SK-N-SH (cell line): ENCODE results near the gene DYRK4. TPM values are rescaled to one million over a fixed set of nuclear protein-coding genes. Genes with fewer than 3 reads are reported as not detected.

ENCODE experiments used
- CTCF ChIA-PET: fragments of 300-600, 350-600 bp; formaldehyde crosslinking; extraction: SDS; loops from one replicate; lab custom pipeline; 2021; lab: Yijun Ruan, JAX
- POLR2A ChIA-PET: fragments of 350-600 bp; sonication (Branson Sonifier 250); formaldehyde crosslinking; extraction: SDS; loops from one replicate; lab custom pipeline; 2020; ENCODE audit warnings: antibody characterized with exemption, inconsistent platforms; lab: Yijun Ruan, JAX
- DNase-seq: peaks from one replicate; pipeline ENCODE4 v3.0.0; 2012
- H2AFZ ChIP-seq: fragments of 200-600 bp; sonication (generic); 2 replicates; pipeline ENCODE4 v1.8.1; 2016; ENCODE audit warnings: antibody characterized with exemption, mild to moderate bottlenecking, low read depth
- H3F3A ChIP-seq: fragments of 200-600 bp; sonication (generic); replicated peaks from 2 replicates; pipeline ENCODE3; 2016; ENCODE audit warnings: antibody characterized with exemption, mild to moderate bottlenecking; ENCODE audit not compliant: insufficient read depth
- H3K27ac ChIP-seq, 2 experiments: fragments of 200-500 bp in 1 of 2; fragments of 200-600 bp in 1 of 2; sonication (Bioruptor generic) in 1 of 2; sonication (generic), shearing (Covaris generic) in 1 of 2; 2 replicates each; pipeline versions ENCODE4 v1.5.1 to v1.6.1; 2014 to 2016; ENCODE audit warnings: low read depth in 2 of 2, inconsistent platforms in 1 of 2, low read length in 1 of 2, mild to moderate bottlenecking in 1 of 2, mixed read lengths in 1 of 2
- H3K27me3 ChIP-seq: fragments of 200-600 bp; sonication (generic), shearing (Covaris generic); 2 replicates; pipeline ENCODE4 v1.6.1; 2016; ENCODE audit warnings: mixed run types; ENCODE audit not compliant: insufficient read depth
- H3K36me3 ChIP-seq, 2 experiments: fragments of 200-500 bp in 1 of 2; fragments of 200-600 bp in 1 of 2; sonication (Bioruptor generic) in 1 of 2; sonication (generic) in 1 of 2; replicated peaks in 1 of 2; 2 replicates each; pipeline versions ENCODE3 to v1.5.1; 2014 to 2016; ENCODE audit warnings: low read length in 1 of 2, mild to moderate bottlenecking in 1 of 2; ENCODE audit not compliant: insufficient read depth in 2 of 2, control insufficient read depth in 1 of 2
- H3K4me1 ChIP-seq, 2 experiments: fragments of 200-500 bp in 1 of 2; fragments of 200-600 bp in 1 of 2; sonication (Bioruptor generic) in 1 of 2; sonication (generic), shearing (Covaris generic) in 1 of 2; 2 replicates each; pipeline versions ENCODE4 v1.5.1 to v1.6.1; 2014 to 2016; ENCODE audit warnings: low read depth in 1 of 2, low read length in 1 of 2, mixed run types in 1 of 2; ENCODE audit not compliant: insufficient read depth in 2 of 2, control insufficient read depth in 1 of 2
- H3K4me2 ChIP-seq: fragments of 200-600 bp; sonication (generic), shearing (Covaris generic); 2 replicates; pipeline ENCODE4 v1.6.1; 2017; ENCODE audit warnings: mixed run types
- H3K4me3 ChIP-seq, 2 experiments: fragments of 200-500 bp in 1 of 2; fragments of 200-600 bp in 1 of 2; sonication (Bioruptor generic) in 1 of 2; sonication (generic), shearing (Covaris generic) in 1 of 2; 2 replicates each; pipeline versions ENCODE4 v1.5.1 to v1.8.1; 2014 to 2016; ENCODE audit warnings: low read depth in 2 of 2, inconsistent platforms in 1 of 2, low read length in 1 of 2, mild to moderate bottlenecking in 1 of 2, mixed read lengths in 1 of 2, moderate library complexity in 1 of 2
- H3K79me2 ChIP-seq: fragments of 200-600 bp; sonication (generic); 2 replicates; pipeline ENCODE4 v1.8.1; 2017; ENCODE audit warnings: mild to moderate bottlenecking; ENCODE audit not compliant: insufficient read depth
- H3K9ac ChIP-seq: fragments of 200-600 bp; sonication (generic); 2 replicates; pipeline ENCODE4 v1.6.1; 2017; ENCODE audit warnings: mixed run types
- H3K9me2 ChIP-seq: fragments of 200-600 bp; sonication (generic); 2 replicates; pipeline ENCODE4 v1.6.1; 2017; ENCODE audit warnings: mixed run types
- H3K9me3 ChIP-seq: fragments of 200-600 bp; sonication (generic); 2 replicates; pipeline ENCODE4 v1.6.1; 2017; ENCODE audit warnings: mixed run types, mild to moderate bottlenecking, moderate library complexity
- H4K20me1 ChIP-seq: fragments of 200-600 bp; sonication (generic); 2 replicates; pipeline ENCODE4 v1.6.1; 2017; ENCODE audit warnings: mild to moderate bottlenecking, mixed run types; ENCODE audit not compliant: insufficient read depth
- EP300 ChIP-seq, 2 experiments: IDR thresholded peaks; 2 replicates each; pipeline versions ENCODE4 v1.4.0 to v1.6.1; 2012; ENCODE audit warnings: borderline replicate concordance in 1 of 2, low read depth in 1 of 2, low read length in 1 of 2
- EZH2phosphoT487 ChIP-seq: fragments of 200-600 bp; sonication (generic); IDR thresholded peaks from 2 replicates; pipeline ENCODE4 v1.6.1; 2017; ENCODE audit warnings: low read depth, mixed run types, mild to moderate bottlenecking, antibody characterized with exemption, moderate library complexity, borderline replicate concordance
- FOSL2 ChIP-seq: IDR thresholded peaks from 2 replicates; pipeline ENCODE4 v1.4.0; 2012; ENCODE audit warnings: low read depth, mild to moderate bottlenecking, moderate library complexity, borderline replicate concordance
- GABPA ChIP-seq: IDR thresholded peaks from 2 replicates; pipeline ENCODE4 v1.4.0; 2012; ENCODE audit warnings: low read depth, mild to moderate bottlenecking
- GATA2 ChIP-seq: sonication (generic); formaldehyde crosslinking; IDR thresholded peaks from 2 replicates; pipeline ENCODE4 v1.5.0; 2020; ENCODE audit warnings: mild to moderate bottlenecking, missing genetic modification reagents
- IRF3 ChIP-seq: fragments of 150-350 bp; IDR thresholded peaks from 2 replicates; pipeline ENCODE4 v1.6.1; 2016; ENCODE audit warnings: mild to moderate bottlenecking, low read depth, low read length
- JUND ChIP-seq: IDR thresholded peaks from 2 replicates; pipeline ENCODE4 v1.4.0; 2012
- MAX ChIP-seq: IDR thresholded peaks from 2 replicates; pipeline ENCODE4 v1.4.0; 2012; ENCODE audit warnings: low read depth
- MEF2A ChIP-seq: IDR thresholded peaks from 2 replicates; pipeline ENCODE4 v1.4.0; 2012; ENCODE audit warnings: low read depth, borderline replicate concordance
- MXI1 ChIP-seq: IDR thresholded peaks from 2 replicates; pipeline ENCODE4 v1.6.1; 2012; ENCODE audit warnings: mild to moderate bottlenecking, low read depth, low read length, improper control_type of control experiment
- NFIC ChIP-seq: IDR thresholded peaks from 2 replicates; pipeline ENCODE4 v1.4.0; 2012; ENCODE audit warnings: borderline replicate concordance
- NRF1 ChIP-seq: IDR thresholded peaks from 2 replicates; pipeline ENCODE4 v1.6.1; 2012; ENCODE audit warnings: low read depth, mild to moderate bottlenecking, low read length
- PBX3 ChIP-seq: IDR thresholded peaks from 2 replicates; pipeline ENCODE4; 2012
- POLR2AphosphoS5 ChIP-seq: IDR thresholded peaks from 2 replicates; pipeline ENCODE4 v1.6.1; 2012; ENCODE audit warnings: low read depth, low read length
- RAD21 ChIP-seq: IDR thresholded peaks from 2 replicates; pipeline ENCODE4 v1.6.1; 2012; ENCODE audit warnings: mild to moderate bottlenecking, low read length
- RCOR1 ChIP-seq: fragments of 150-350 bp; IDR thresholded peaks from 2 replicates; pipeline ENCODE4 v1.6.1; 2017; ENCODE audit warnings: antibody characterized with exemption, low read length
- RFX5 ChIP-seq: IDR thresholded peaks from 2 replicates; pipeline ENCODE4 v1.6.1; 2012; ENCODE audit warnings: mild to moderate bottlenecking, improper control_type of control experiment, low read length
- RXRA ChIP-seq: IDR thresholded peaks from 2 replicates; pipeline ENCODE4 v1.4.0; 2012; ENCODE audit warnings: low read depth, mild to moderate bottlenecking, borderline replicate concordance
- SIN3A ChIP-seq: IDR thresholded peaks from 2 replicates; pipeline ENCODE4 v1.6.1; 2012; ENCODE audit warnings: low read depth, mild to moderate bottlenecking, low read length, moderate library complexity, borderline replicate concordance
- SMC3 ChIP-seq: IDR thresholded peaks from 2 replicates; pipeline ENCODE4 v1.6.1; 2012; ENCODE audit warnings: low read depth, low read length, improper control_type of control experiment
- TEAD4 ChIP-seq: IDR thresholded peaks from 2 replicates; pipeline ENCODE4 v1.4.0; 2012; ENCODE audit warnings: mild to moderate bottlenecking, borderline replicate concordance; ENCODE audit not compliant: insufficient read depth
- USF2 ChIP-seq: fragments of 150-350 bp; IDR thresholded peaks from 2 replicates; pipeline ENCODE4 v1.6.1; 2017; ENCODE audit warnings: antibody characterized with exemption, low read length, low read depth, borderline replicate concordance
- YY1 ChIP-seq: IDR thresholded peaks from 2 replicates; pipeline ENCODE4 v1.4.0; 2012; ENCODE audit warnings: low read depth, mild to moderate bottlenecking
- WGBS: methylation state at CpG from one replicate; pipeline ENCODE4 v1.1.6; 2017; ENCODE audit warnings: low lambda C conversion rate; 5-methylcytosine and 5-hydroxymethylcytosine counted together
- polyA plus RNA-seq, 3 experiments: library from polyadenylated mRNA; depleted of rRNA; stranded (reverse); fragments of >200 nt; gene quantifications; 2 replicates each; pipeline ENCODE4 v1.2.3, GENCODE V29; 2012
- TF ChIP-seq, protein P1 (sequence below): fragments of 200-600 bp; sonication (generic); IDR thresholded peaks from 2 replicates; pipeline ENCODE4 v1.6.1; 2017; ENCODE audit warnings: antibody characterized with exemption, mild to moderate bottlenecking, moderate library complexity
- TF ChIP-seq, protein P2 (sequence below): IDR thresholded peaks from 2 replicates; pipeline ENCODE4 v1.4.0; 2012; ENCODE audit warnings: low read depth, borderline replicate concordance
- TF ChIP-seq, protein P3 (sequence below): IDR thresholded peaks from 2 replicates; pipeline ENCODE4 v1.4.0; 2012; ENCODE audit warnings: low read depth, borderline replicate concordance

DYRK4 gene
- polyA plus RNA-seq, 1 of the 3 experiments (the other 2 are of a cell fraction): 38.6 TPM

GRCh38 chr12:4604684-4605193, 42.7 kb downstream of the DYRK4 start:
- peak; percentile 72 for DNase-seq
- no peaks in the 10 kb centered on the region for H4K20me1 ChIP-seq
- no peaks in the 10 kb centered on the region for H3F3A ChIP-seq
- peaks cover 12% of the 10 kb centered on the region for H3K79me2 ChIP-seq
- H3K27ac ChIP-seq: peak overlapping the region in 1 of 2 experiments; percentile 77; a peak in 1 of 4 replicates
- WGBS: 0% methylated on average over 23 of the region's 25 CpGs
- ChIA-PET POLR2A (no interaction called here), CTCF (interaction anchor here (0.6 to 2.9 kb wide), 24 partner anchors 8 to 157 kb away, joined by 3 to 28 read pairs (median 8); partner anchors contain the start of genes AKAP3 and NDUFA9)
- H2AFZ ChIP-seq: peak overlapping the region; percentile 74
- no peaks in the 10 kb centered on the region for H3K9me2 ChIP-seq
- peaks cover 0 to 19% of the 10 kb centered on the region in 2 experiments; a peak in 2 of 4 replicates for H3K4me1 ChIP-seq
- H3K4me2 ChIP-seq: peak overlapping the region; percentile 77
- H3K4me3 ChIP-seq: peak overlapping the region; percentile 88 to 97
- no peaks in the 10 kb centered on the region for H3K9me3 ChIP-seq
- peaks cover 0 to 2% of the 10 kb centered on the region in 2 experiments for H3K36me3 ChIP-seq
- peaks cover 22% of the 10 kb centered on the region; the same call in 1 of the 2 replicates for H3K27me3 ChIP-seq
- H3K9ac ChIP-seq: peak overlapping the region; percentile 67
- TF ChIP-seq JUND (no peak), TEAD4 (no peak), GATA2 (no peak), FOSL2 (no peak), MAX (peak; percentile 66; the same call in 1 of the 2 replicates), IRF3 (no peak), MXI1 (peak; percentile 88), GABPA (no peak), RCOR1 (peak; percentile 57; the same call in 1 of the 2 replicates), SIN3A (peak; percentile 56; the same call in 1 of the 2 replicates), PBX3 (no peak), USF2 (no peak), RXRA (no peak), RFX5 (no peak), SMC3 (no peak), NRF1 (no peak), RAD21 (peak; percentile 70), NFIC (no peak), EP300 (IDR thresholded peaks at IDR 0.05; ENCODE audit: borderline replicate concordance in 1 of 2, low read depth in 1 of 2, low read length in 1 of 2) (no peak), YY1 (peak; percentile 57; the same call in 1 of the 2 replicates), POLR2AphosphoS5 (peak; percentile 81), MEF2A (no peak), EZH2phosphoT487 (no peak)
- TF ChIP-seq, protein P1, sequence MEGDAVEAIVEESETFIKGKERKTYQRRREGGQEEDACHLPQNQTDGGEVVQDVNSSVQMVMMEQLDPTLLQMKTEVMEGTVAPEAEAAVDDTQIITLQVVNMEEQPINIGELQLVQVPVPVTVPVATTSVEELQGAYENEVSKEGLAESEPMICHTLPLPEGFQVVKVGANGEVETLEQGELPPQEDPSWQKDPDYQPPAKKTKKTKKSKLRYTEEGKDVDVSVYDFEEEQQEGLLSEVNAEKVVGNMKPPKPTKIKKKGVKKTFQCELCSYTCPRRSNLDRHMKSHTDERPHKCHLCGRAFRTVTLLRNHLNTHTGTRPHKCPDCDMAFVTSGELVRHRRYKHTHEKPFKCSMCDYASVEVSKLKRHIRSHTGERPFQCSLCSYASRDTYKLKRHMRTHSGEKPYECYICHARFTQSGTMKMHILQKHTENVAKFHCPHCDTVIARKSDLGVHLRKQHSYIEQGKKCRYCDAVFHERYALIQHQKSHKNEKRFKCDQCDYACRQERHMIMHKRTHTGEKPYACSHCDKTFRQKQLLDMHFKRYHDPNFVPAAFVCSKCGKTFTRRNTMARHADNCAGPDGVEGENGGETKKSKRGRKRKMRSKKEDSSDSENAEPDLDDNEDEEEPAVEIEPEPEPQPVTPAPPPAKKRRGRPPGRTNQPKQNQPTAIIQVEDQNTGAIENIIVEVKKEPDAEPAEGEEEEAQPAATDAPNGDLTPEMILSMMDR: peak; percentile 96
- TF ChIP-seq, protein P2, sequence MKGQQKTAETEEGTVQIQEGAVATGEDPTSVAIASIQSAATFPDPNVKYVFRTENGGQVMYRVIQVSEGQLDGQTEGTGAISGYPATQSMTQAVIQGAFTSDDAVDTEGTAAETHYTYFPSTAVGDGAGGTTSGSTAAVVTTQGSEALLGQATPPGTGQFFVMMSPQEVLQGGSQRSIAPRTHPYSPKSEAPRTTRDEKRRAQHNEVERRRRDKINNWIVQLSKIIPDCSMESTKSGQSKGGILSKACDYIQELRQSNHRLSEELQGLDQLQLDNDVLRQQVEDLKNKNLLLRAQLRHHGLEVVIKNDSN: no peak
- TF ChIP-seq, protein P3, sequence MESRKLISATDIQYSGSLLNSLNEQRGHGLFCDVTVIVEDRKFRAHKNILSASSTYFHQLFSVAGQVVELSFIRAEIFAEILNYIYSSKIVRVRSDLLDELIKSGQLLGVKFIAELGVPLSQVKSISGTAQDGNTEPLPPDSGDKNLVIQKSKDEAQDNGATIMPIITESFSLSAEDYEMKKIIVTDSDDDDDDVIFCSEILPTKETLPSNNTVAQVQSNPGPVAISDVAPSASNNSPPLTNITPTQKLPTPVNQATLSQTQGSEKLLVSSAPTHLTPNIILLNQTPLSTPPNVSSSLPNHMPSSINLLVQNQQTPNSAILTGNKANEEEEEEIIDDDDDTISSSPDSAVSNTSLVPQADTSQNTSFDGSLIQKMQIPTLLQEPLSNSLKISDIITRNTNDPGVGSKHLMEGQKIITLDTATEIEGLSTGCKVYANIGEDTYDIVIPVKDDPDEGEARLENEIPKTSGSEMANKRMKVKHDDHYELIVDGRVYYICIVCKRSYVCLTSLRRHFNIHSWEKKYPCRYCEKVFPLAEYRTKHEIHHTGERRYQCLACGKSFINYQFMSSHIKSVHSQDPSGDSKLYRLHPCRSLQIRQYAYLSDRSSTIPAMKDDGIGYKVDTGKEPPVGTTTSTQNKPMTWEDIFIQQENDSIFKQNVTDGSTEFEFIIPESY: no peak
